Ishikawa (cell line): ENCODE measurements around the gene MYH7B.

Source experiments
- CEBPB ChIP-seq: IDR thresholded peaks from 2 replicates; pipeline ENCODE4 v1.6.1; 2012
- CREB1 ChIP-seq: IDR thresholded peaks from 2 replicates; pipeline ENCODE4 v1.6.1; 2012; ENCODE audit warnings: low read depth
- EGR1 ChIP-seq: IDR thresholded peaks from 2 replicates; pipeline ENCODE4 v1.6.1; 2012
- EP300 ChIP-seq: IDR thresholded peaks from 2 replicates; pipeline ENCODE4 v1.6.1; 2012; ENCODE audit warnings: borderline replicate concordance
- FOXM1 ChIP-seq: IDR thresholded peaks from 2 replicates; pipeline ENCODE4 v1.6.1; 2012; ENCODE audit warnings: low read depth, borderline replicate concordance
- MAX ChIP-seq: IDR thresholded peaks from 2 replicates; pipeline ENCODE4 v1.6.1; 2012
- NFIC ChIP-seq: IDR thresholded peaks from 2 replicates; pipeline ENCODE4 v1.6.1; 2012
- RAD21 ChIP-seq: IDR thresholded peaks from 2 replicates; pipeline ENCODE4 v1.6.1; 2012; ENCODE audit warnings: low read depth
- REST ChIP-seq: IDR thresholded peaks from 2 replicates; pipeline ENCODE4 v1.6.1; 2012; ENCODE audit warnings: low read depth, mild to moderate bottlenecking
- TAF1 ChIP-seq: IDR thresholded peaks from 2 replicates; pipeline ENCODE4 v1.6.1; 2012; ENCODE audit warnings: low read depth, mild to moderate bottlenecking
- TCF12 ChIP-seq: IDR thresholded peaks from 2 replicates; pipeline ENCODE4 v1.6.1; 2012; ENCODE audit warnings: low read depth
- TEAD4 ChIP-seq: IDR thresholded peaks from 2 replicates; pipeline ENCODE4 v1.6.1; 2012
- USF1 ChIP-seq: IDR thresholded peaks from 2 replicates; pipeline ENCODE4 v1.6.1; 2012
- YY1 ChIP-seq: IDR thresholded peaks from 2 replicates; pipeline ENCODE4 v1.6.1; 2012; ENCODE audit warnings: low read depth
- ZBTB7A ChIP-seq: IDR thresholded peaks from 2 replicates; pipeline ENCODE4 v1.6.1; 2012; ENCODE audit warnings: low read depth

Gene MYH7B

GRCh38 chr20:34987288-34988190 lies 31.9 kb downstream of the MYH7B start:
- no peak for TF ChIP-seq TAF1
- no peak for TF ChIP-seq USF1
- no peak for TF ChIP-seq EP300
- TF ChIP-seq RAD21, result no peak

- TF ChIP-seq YY1 (no peak), RAD21 (no peak), CREB1 (no peak), REST (no peak), USF1 (no peak), CEBPB (no peak), NFIC (no peak), TAF1 (no peak), FOXM1 (no peak), ZBTB7A (no peak), MAX (no peak), TEAD4 (no peak), EGR1 (no peak), EP300 (no peak), TCF12 (no peak)
Observed at GRCh38 chr20:34988191-34988540, 32.5 kb downstream of the MYH7B start.

GRCh38 chr20:34989118-34989517 lies 33.5 kb downstream of the MYH7B start:
- TF ChIP-seq FOXM1, result no peak
- TF ChIP-seq REST, result no peak
- no peak for TF ChIP-seq EGR1
- no peak for TF ChIP-seq EP300
- TF ChIP-seq TCF12, result no peak
- TF ChIP-seq CREB1, result no peak
- no peak for TF ChIP-seq USF1

- TF ChIP-seq USF1 (no peak), TEAD4 (no peak), CEBPB (no peak), EP300 (no peak), FOXM1 (no peak), YY1 (no peak), TCF12 (no peak), CREB1 (no peak)
Observed at GRCh38 chr20:34989670-34990069, 34.0 kb downstream of the MYH7B start.

GRCh38 chr20:34990231-34990630 lies 34.6 kb downstream of the MYH7B start:
- TF ChIP-seq MAX (no peak), TEAD4 (no peak), TCF12 (no peak), CEBPB (no peak), CREB1 (no peak), EGR1 (no peak), NFIC (no peak), USF1 (no peak), EP300 (no peak), RAD21 (no peak), FOXM1 (no peak), YY1 (no peak)
